Globus pallidus (tissue), 1 donor: ENCODE results near the gene GAB2.

Experiments used
- DNase-seq: peaks from one replicate; pipeline ENCODE4 v3.0.0-alpha.2; 2015; ENCODE audit warnings: low spot score

GAB2 gene

DNA sequence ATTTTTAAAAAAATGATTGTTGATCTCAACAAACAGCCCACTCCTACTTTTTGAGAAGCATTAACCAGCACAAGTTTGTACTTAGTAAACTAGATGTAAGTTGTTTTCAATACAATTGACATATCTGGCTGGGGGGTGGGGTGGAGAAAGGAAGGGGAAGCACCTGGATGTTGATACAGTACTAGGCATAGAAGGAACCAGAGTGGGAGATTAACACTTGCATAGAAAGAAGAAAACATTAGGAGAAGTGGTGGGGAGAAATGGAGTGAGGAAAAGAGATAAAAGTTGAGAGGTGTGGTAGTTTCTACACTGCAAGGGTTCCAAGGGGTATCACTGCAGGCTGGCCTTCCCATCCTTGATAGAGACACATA lies 10.6 kb upstream of the GAB2 start:
- DNase-seq: no peak

GRCh38 chr11:78427615-78428265 lies 10.1 kb upstream of the GAB2 start:
- DNase-seq: no peak

- DNase-seq: no peak
Measured at GRCh38 chr11:78426845-78427244, 9.2 kb upstream of the GAB2 start.

GRCh38 chr11:78425399-78426070 lies 7.9 kb upstream of the GAB2 start:
- DNase-seq: no peak

- peak; percentile 37 for DNase-seq
Measured at GRCh38 chr11:78424334-78425270, 7.0 kb upstream of the GAB2 start.

DNA sequence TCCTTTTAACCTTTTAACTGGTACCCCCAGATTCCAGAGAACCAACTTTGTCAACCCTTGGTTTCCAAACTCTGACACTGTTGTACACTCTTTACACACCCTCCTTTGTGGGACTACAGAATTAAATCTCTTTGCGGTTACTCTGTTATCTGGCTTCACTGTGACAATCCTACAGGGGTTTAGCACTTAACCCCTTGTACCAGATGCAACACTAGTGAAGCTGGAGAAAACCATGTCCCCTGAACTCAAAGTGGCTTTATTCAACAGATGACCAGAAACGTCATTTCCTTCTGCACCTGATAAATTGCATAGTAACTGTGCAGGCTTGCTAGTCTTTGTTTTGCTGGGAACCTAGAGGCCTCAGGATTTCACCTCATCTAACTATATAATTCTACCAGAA lies 5.6 kb upstream of the GAB2 start:
- no peak for DNase-seq

DNA sequence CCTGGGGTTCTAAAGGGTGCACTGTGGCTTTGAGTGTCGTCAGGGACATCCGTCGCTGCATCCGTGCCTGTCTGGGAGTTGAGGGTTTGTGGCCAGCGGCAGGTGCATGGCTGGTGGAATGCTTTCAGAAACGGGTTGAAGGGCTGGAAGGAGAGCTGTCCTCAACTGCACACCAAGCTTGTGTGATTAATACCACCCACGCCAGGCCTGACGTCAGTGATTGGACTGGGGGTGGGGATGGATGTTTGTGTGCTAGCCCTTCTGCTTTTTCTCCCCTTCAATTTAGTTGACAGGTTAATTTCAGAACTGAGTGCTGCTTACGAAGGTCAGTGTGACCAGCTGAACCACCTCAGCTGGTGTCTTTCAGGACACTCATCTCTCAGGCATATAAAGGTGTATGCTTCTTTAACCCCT lies 3.2 kb upstream of the GAB2 start:
- peak; percentile 18 for DNase-seq

DNA sequence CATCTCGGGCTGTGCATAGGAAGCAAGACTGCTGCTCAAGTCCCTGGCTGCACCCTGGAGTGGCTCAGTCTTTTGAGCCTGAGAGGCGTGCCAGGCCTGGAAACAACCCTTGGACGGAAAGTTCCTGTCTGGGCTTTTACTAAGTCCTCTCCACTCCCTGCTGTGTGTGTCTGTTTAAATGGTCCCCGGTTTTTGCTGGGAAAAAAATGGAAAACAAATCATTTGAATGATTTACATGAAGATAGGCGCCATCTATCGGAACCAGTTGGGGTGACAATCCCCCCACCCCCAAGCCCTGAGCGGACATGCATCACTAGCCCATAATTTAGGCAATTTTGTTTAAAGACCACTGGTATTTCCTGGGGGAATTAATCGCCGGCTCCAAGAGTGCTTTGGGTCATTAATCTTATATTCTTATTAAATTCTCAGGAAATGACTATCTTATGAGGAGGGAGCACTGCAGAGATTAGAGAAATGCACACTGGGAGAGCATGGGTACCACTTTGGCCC lies 2.7 kb upstream of the GAB2 start:
- peak; percentile 88 for DNase-seq

DNA sequence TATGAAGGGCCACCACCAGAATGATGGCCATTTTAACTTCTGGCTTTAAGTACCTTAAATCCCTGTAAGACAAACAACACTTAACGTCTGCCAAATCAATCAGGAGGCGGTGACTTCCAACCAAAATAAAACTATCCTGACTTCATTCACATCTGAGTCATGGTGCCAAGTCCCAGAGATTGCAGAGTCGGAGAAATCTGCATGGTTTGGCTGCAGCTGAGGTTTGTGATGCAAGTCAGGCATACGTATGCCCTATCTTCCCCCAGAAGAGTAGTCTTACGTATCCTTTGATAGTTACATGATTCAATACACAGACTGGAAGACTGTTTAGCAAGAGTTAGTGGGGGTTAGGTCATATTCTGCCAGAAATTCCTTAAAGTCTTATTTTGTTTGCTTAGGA lies 1.7 kb upstream of the GAB2 start:
- no peak for DNase-seq

GRCh38 chr11:78418584-78419211 lies 1.1 kb upstream of the GAB2 start:
- DNase-seq: peak; percentile 54

DNA sequence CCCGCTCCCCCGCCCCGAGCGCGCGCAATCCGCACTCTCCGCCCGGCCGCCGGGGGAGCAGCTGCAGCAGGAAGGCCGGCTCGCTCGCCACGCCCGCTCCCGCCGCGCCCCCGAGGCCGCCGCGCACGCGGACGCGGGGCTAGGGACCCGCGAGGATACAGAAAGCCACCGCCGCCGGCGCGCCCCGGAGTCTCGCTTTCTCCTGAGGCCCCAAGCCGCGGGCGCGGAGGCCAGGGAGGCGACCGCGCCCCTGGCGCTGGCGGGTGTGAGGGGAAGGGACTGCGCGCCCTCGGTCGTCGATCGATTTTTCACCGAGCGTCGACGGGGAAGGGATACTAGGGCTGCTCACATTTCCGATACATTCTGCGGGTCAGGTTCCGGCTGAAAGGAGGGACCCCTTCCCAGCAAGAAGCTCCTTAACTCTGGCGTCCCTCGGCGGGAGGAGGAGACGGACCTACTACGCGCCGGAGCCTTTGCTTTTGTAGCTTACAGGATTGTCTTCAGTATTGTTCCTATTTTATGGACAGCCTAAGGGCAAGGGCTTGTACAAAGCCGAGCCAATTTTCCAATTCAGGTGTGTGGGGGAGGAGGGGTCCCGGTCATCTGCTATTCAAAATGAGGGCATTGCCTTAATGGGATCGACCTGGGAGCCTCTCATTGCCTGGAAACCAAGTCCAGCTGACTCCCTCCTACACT lies 416 bp upstream of the GAB2 start:
- DNase-seq: peak; percentile 88

DNA sequence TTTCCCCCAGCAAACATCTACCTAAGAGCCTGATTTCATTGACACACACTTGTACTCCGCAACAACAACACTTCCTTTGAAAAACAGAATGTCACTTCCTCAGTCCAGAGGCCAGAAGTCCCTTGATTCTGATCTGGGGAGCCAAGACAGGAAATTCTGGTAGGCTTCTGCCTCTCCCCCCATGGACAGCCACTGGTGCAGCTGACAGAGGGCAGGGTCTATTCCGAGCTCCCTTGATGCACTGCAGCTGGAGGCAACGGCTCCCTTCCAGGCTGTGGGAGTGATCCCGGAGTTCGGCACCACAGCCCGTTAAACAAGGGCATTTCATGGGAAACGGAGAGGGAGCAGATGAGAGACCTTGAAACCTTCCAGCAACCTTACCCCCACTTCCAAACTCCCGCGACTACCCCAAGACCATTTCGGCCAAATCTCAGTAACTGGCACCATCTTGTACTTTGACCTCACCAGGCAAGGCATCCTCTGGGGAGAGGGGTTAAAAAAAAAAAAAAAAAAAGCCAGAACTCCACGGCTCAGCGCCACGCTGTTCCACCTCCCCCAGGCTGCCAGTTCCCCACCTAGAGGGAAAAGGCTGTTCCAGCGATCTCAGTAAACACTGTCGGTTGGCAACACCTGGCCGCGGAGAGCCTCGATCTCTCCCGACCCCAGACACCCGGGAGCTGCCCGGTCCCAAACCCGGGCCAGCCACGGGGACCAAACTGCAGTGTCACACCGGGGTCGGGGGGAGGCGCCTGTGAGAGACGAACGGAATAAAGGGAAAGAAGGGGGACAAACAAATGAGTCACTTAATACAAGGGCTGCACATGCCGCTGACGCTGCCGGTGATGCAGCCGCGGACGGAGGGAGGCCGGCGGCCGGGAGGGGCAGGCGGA lies 1.1 kb downstream of the GAB2 start:
- DNase-seq: peak; percentile 89

- DNase-seq: no peak
Measured at GRCh38 chr11:78415338-78415737, 2.3 kb downstream of the GAB2 start.

DNA sequence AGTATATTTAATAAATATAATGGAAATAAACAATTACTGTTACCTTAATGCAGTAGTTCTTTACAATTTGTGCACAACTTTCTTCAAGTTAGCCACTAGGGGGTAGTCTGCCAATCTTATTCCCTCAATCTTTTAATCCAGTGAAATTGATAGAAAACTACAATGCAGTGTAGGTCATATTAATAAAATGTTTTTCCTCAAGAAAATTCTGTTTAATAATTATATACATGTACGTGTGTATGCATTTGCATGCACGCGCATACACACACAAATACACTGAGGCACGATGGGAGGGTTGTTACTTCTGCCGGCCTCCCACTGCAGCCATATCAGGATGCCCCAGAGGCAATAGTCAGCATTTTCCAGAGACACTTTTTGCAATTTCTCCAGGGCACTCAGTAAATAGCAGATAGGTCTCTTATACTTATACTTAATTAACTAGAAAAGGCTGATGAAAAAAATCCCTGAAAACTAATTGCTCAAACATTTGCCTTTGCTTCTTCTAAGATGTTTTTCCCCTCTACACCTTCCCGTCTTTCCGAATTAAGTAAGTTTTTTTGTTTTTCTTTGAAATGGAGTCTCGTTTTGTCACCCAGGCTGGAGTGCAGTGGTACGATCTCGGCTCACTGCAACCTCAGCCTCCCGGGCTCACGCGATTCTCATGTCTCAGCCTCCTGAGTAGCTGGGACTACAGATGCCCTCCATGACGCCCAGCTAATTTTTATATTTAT lies 3.1 kb downstream of the GAB2 start:
- peak; percentile 30 for DNase-seq

DNA sequence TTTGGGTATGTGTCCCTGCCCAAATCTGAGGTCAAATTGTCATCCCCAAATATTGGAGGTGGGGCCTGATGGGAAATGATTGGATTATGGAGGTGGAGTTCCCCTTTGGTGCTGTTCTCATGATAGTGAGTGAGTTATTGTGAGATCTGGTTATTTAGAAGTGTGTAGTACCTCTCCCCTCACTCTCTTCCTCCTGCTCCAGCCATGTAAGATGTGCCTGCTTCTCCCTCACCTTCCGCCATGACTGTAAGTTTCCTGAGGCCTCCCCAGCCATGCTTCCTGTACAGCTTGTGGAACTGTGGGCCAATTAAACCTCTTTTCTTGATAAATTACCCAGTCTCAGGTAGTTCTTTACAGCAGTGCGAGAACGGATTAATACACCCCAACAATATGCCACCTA lies 9.0 kb downstream of the GAB2 start:
- no peak for DNase-seq

- no peak for DNase-seq
Measured at GRCh38 chr11:78406568-78407196, 10.9 kb downstream of the GAB2 start.

DNA sequence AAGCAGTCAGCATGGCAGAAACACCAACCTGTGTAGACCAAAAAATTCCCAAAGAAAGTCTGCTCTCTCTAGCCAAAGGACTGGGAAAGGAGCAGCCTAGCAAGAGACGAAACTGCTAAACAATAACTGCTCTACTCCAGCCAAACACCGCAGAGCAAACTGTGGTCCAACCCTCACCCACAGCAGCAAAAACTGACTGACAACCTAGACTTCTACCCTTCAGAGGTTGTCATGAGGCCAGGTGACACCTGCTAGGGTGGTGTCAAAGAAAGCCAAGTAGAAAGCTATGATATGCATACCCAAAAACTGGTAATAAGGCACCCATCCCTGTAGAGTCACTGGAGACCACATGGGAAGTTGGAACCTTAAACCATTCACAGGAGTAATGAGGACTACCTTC lies 11.8 kb downstream of the GAB2 start:
- no peak for DNase-seq

DNA sequence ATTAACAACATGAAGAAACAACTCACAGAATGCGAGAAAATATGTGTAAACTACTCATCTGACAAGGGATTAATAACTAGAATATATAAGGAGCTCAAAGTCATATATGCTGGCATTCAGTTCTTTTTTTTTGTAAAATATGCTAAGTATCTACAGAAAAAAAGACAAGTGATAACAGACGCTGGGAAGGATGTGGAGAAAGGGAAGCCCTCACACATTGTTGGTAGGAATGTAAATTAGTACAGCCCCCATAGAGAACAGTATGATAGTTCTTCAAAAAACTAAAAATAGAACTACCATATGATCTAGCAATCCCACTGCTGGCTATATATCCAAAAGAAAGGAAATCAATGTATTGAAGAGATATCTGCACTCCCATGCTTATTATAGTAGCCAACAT lies 13.8 kb downstream of the GAB2 start:
- DNase-seq: no peak

- DNase-seq: no peak
Measured at GRCh38 chr11:78402847-78403246, 14.8 kb downstream of the GAB2 start.
